ENCODE data around the gene NDUFB10.

Gene NDUFB10

GRCh38 chr16:1973461-1974156, 14.3 kb downstream of the NDUFB10 start:
- no peak for DNase-seq

DNA sequence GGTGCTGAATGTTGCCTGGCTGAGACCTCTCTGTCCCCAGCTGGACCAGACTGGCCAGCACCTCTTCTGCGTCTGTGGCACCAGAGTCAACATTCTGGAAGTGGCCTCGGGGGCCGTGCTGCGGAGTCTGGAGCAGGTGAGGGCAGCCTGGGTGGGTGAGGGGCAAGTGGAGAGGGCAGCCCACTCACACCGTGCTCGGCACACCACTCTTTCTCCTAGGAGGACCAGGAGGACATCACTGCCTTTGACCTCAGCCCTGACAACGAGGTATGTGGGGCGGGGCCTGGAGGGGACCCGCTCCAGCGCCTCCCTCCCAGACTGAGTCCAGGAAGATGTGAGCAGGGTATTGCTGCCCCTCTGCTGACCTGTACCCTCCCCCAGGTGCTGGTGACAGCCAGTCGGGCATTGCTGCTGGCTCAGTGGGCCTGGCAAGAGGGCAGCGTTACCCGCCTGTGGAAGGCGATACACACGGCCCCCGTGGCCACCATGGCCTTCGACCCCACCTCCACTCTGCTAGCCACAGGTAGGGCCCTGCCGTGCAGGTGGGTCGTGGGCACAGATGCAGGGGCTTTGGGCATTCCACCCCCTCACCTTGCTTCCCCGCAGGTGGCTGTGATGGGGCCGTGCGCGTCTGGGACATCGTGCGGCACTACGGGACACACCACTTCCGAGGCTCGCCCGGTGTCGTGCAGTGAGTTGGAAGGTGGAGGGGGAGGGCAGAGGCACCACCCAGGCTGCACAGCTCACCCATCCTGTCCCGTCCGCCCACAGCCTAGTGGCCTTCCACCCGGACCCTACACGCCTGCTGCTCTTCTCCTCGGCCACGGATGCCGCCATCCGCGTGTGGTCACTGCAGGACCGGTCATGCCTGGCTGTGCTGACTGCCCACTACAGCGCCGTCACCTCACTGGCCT, 15.1 kb downstream of the NDUFB10 start:
- DNase-seq: no peak

DNA sequence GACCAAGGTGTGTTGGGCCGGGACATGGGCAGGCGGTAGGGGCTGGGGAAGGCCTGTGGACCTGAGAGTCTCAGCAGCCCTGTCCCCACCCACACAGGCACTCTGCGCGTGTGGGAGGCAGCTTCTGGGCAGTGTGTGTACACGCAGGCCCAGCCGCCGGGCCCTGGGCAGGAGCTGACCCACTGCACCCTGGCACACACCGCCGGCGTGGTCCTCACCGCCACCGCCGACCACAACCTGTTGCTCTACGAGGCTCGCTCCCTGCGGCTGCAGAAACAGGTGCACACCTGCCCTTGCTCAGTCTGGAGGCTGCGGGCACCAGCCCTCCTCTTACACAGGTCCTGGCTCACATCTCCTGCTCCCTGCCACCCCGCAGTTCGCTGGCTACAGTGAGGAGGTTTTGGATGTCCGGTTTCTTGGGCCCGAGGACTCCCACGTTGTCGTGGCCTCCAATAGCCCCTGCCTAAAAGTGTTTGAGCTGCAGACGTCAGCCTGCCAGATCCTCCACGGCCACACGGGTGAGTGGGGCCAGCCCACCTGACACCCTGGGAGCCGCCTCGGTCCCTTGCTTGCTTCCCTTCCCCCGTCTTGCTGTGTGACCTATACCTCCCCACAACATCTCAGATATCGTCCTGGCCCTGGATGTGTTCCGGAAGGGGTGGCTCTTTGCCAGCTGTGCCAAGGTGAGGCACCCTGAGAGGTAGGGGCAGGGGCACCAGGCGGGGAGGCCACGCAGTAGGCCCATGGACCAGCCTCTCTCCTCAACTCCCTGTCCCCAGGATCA, 16.3 kb downstream of the NDUFB10 start:
- no peak for DNase-seq

DNA sequence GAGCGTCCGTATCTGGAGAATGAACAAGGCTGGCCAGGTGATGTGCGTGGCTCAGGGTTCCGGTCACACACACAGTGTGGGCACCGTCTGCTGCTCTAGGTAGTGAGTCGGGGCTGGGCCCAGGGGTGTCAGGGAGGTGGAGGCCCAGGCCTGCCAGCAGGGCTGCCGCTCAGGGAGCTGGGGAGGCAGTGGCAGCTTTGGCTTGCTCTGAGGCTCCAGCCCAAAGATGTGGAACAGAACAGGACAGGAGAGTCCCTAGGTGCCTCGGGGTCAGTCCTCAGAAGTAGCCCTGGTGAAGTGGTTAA, 16.8 kb downstream of the NDUFB10 start:
- DNase-seq: no peak

GRCh38 chr16:1976951-1977874, 17.9 kb downstream of the NDUFB10 start:
- no peak for DNase-seq

GRCh38 chr16:1977875-1978268, 18.5 kb downstream of the NDUFB10 start:
- DNase-seq: no peak

GRCh38 chr16:1978476-1979120, 19.3 kb downstream of the NDUFB10 start:
- DNase-seq: no peak

- DNase-seq: no peak
Measured at GRCh38 chr16:1979271-1980029, 20.1 kb downstream of the NDUFB10 start.

DNA sequence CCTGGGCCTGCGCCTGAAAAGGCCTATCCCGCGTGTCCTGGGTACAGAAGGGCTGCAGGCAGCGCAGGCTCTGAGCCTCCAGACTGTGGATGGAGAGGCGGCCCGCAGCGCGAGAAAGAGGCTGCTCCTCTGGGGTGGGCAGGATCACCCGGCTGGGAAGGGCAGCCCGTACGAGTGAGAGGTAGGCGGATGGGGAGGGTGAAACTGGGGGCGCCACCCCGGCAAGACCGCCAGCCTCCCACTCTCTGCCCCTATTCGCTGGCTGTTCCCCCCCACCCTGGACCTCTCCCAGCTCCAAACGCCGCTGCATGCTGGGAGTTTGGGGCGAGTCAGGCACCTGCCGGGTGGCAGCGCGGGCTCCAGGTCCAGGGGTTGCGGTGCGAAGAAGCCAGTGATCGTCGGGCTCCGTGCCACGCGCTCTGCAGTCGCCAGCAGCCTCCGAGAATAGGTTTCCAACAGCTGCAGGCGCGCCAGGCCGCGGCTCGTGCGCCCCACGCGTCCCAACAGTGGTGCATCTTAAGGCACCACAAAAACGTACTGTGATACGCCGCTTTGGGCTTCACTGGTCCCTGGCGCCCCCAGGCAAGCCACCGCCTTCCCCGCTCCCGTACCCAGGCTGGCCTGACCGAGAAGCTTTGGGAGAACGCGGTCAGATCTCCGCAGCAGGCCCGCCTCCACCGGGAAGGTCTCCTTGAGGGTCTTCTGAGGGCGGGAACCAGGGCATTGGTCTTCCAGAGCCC, 20.9 kb downstream of the NDUFB10 start:
- DNase-seq: no peak

GRCh38 chr16:1980770-1981087, 21.4 kb downstream of the NDUFB10 start:
- no peak for DNase-seq

GRCh38 chr16:1981398-1981836, 22.1 kb downstream of the NDUFB10 start, which contains the start of gene NOXO1:
TSS of gene NOXO1 (minus strand) at chr16:1981469. CDS start at chr16:1981179, 290 bp downstream.
- no peak for DNase-seq

DNA sequence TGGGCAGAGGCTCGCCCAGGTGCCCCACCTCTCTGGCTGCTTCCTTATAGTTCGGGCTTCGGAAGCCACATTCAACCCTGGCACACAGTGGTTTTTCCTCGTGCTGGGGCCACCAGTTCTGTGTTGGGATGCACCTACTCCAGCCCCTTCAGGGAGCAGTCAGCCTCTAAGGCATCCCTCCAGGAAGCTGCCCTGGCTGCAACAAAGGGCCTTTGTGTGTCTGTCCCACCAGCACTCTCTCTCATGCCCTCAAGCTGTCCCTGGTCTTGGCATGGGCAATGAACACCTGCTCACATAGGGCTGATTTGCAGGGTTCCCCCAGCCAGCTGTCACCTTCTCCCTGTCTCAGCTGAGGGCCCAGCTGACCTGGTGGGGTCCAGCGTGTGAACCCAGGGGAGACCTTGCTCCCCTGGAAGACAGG, 22.7 kb downstream of the NDUFB10 start:
- DNase-seq: no peak

- DNase-seq: no peak
Measured at GRCh38 chr16:1982991-1983543, 23.7 kb downstream of the NDUFB10 start.

DNA sequence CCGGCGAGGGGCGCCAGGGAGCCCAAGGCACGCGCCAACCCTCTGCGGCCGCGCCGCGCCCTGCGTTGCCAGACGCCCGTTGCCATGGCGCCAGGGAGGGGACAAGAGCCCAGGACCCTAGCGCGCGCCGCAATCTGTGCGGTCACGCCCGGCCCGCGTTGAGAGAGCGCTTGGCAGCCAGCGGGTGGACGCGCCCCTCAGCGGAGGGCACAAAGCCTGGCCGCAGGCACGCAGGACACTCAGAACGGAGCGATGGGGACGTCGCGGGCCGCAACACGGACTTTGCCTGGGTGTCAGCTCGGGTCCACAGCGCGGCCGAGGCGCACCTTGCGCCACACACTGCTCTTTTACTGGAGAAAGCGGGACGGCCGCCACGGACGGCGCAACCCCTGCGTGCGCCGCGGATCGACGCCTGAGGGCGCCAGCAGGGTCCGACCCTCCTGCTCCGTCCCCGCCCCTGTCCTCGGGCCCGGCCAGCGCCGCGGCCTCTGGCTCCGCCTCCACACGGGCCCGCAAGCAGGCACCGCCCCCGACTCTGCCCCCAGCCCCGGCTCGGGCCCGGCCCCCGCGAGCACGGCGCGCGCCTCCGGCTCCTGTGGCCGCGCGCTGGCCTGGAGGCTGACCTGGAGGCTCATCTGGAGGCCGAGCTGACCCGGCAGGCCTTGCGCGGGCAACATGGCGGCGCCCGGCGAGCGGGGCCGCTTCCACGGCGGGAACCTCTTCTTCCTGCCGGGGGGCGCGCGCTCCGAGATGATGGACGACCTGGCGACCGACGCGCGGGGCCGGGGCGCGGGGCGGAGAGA, 24.4 kb downstream of the NDUFB10 start, which contains the start of gene GFER:
Gene GFER, plus strand, starts transcription at position 650 of the 803 bp plus-strand sequence. Its CDS starts 26 bp downstream, at position 676.
- peak; percentile 74 for DNase-seq

GRCh38 chr16:1984347-1985225, 25.2 kb downstream of the NDUFB10 start:
- DNase-seq: no peak

GRCh38 chr16:1985466-1986150, 26.3 kb downstream of the NDUFB10 start:
- DNase-seq: no peak

DNA sequence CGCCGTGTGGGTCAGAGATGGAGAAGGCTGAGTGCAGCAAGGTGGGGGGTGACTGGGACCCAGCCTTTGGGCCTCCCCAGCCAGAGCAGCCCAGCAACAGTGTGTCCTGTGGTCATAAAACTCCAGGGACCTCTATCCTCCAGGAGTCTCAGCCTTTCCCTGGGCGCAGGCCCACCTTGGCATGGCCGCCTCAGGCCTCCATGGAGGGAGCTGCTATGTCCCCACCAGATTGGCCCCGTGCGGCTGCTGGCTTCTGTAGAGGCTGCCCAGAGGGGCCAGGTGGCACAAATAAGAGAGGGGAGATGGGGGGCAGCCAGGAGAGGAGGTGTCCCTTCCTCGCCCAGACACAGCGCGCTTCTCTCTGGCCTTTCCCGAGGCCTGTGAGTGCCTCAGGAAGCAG, 27.9 kb downstream of the NDUFB10 start:
- DNase-seq: no peak

All from NCI-H510A treated with DMSO at 0.1 percent for 48 hours (cell line).